OCI-LY1 (cell line): Measurements from ENCODE around the gene PPFIA1.

Experiments
- CTCF ChIP-seq: fragments of 200-600 bp; sonication (generic), shearing (Covaris generic); IDR thresholded peaks from 2 replicates; pipeline ENCODE4 v1.5.1; 2017; ENCODE audit warnings: mild to moderate bottlenecking, antibody characterized with exemption, low read length, moderate library complexity, mixed read lengths
- EZH2 ChIP-seq: fragments of 200-600 bp; sonication (generic), shearing (Covaris generic); IDR thresholded peaks from 2 replicates; pipeline ENCODE4 v1.8.0; 2017; ENCODE audit warnings: borderline replicate concordance, mixed run types, mild to moderate bottlenecking, antibody characterized with exemption, low read length, moderate library complexity, mixed read lengths

GRCh38 chr11:70414341-70415100 lies 144.0 kb downstream of the PPFIA1 start:
- TF ChIP-seq CTCF (no peak), EZH2 (no peak)
